GM12872 (cell line): ENCODE data around the gene SMG1.

Experiments
- CTCF ChIP-seq: IDR thresholded peaks from 3 replicates; pipeline ENCODE4 v1.5.1; 2011; ENCODE audit warnings: low read depth, mild to moderate bottlenecking, low read length, moderate library complexity; ENCODE audit not compliant: insufficient read depth

The SMG1 gene

DNA sequence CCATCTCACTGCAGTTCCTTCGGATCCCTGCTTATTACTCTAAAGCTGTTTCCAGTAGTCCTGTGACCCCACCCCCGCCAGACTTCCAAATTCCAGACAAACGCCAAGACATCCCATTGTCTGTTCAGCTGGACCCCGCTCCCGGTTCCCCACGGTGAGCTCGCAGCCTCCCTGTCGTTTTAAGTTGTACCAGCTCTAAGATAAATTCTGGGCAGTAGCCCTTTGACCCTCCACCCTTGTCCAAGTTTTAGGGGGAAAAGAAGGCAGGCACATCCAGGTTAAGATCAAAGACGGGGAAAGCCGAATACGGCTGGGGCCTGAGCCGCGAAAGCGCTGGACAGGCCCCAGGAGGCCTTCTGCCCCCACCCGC lies 125.4 kb downstream of the SMG1 start:
- TF ChIP-seq CTCF: no peak

DNA sequence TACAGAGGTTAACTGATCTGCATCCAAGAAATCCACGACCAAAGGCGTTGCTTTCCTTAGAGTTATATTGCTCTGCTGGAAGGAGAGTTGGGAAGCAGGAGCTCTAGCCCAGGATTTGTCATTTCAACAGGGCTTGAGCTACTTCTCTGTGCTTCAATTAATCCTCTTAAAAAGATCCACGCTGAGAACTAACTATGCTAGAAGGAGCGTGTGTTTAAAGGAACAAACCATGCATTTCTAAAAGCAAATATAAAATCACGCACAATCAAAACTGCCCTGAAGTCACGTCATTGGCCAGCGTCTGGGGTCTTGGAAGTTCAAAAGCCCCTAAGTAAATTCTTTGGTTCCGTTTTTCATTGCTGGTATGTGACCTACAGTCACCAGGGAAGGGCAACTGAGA lies 125.9 kb downstream of the SMG1 start:
- no peak for TF ChIP-seq CTCF

GRCh38 chr16:18799500-18799899 lies 126.7 kb downstream of the SMG1 start:
- no peak for TF ChIP-seq CTCF

GRCh38 chr16:18797746-18798145 lies 128.5 kb downstream of the SMG1 start:
- no peak for TF ChIP-seq CTCF

GRCh38 chr16:18796377-18796776 lies 129.8 kb downstream of the SMG1 start:
- no peak for TF ChIP-seq CTCF

GRCh38 chr16:18792836-18793433 lies 133.3 kb downstream of the SMG1 start:
- TF ChIP-seq CTCF: no peak

DNA sequence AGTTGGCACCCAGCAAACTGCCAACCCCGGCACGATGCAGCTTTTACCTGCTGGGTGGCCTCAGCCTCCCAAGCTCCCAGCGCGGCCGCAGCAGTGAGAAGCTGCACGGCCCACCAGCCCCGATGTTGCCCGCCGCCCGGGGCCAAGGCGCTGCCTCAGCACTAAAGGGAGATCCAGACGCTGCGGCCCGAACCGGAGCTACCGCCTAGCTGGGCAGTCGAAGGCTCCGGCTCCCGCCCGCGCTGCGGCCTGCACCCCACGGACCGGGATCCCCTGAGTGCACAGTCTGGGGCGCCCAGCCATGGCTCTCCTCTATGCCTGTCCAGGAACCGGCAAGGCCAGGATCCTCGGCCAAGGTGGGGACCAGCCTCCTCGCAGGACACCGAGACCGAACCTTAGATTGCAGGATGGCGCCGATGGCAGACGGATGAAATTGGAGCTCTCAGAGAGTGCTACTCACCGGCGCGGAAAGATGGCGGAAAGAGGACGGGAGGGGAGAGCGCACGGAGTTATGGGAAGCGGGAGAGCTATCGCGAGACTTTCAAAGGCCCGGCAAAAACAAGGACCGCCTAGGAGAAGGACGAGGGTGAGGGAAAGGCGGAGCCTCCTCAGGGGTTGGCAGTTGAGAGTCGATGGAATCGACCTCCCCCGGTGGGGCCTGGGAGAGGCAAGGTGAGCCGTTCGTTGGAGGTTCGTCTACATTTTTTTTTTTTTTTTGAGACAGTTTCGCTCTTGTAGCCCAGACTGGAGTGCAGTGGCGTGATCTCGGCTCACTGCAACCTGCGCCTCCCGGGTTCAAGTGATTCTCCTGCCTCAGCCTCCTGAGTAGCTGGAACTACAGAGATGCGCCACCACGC lies 136.1 kb downstream of the SMG1 start, which contains the start of gene RPS15A:
TSS of gene RPS15A (minus strand) at position 485 of the 857 bp plus-strand sequence. CDS start 1,221 bp downstream, outside the sequence.
- no peak for TF ChIP-seq CTCF
